MM.1S (cell line): Measurements from ENCODE around the gene GPR160.

Experiments used
- DNase-seq: peaks from one replicate; pipeline ENCODE4 v3.0.0-alpha.2; 2015
- H2AFZ ChIP-seq: fragments of 300-600 bp; sonication (generic); 2 replicates; pipeline ENCODE4 v1.6.0; 2016; ENCODE audit warnings: antibody characterized with exemption, low read length
- H3F3A ChIP-seq: fragments of 300-600 bp; sonication (generic); 2 replicates; pipeline ENCODE4 v1.6.1; 2016; ENCODE audit warnings: mild to moderate bottlenecking, antibody characterized with exemption, low read length, moderate library complexity, mixed read lengths; ENCODE audit not compliant: insufficient read depth
- H3K27ac ChIP-seq: fragments of 300-600 bp; sonication (generic); 2 replicates; pipeline ENCODE4 v1.5.1; 2016; ENCODE audit warnings: mild to moderate bottlenecking, low read length
- H3K27me3 ChIP-seq: fragments of 300-600 bp; sonication (generic); replicated peaks from 2 replicates; pipeline ENCODE4 v1.6.0; 2016; ENCODE audit warnings: low read length; ENCODE audit not compliant: insufficient read depth
- H3K36me3 ChIP-seq: fragments of 300-600 bp; sonication (generic); replicated peaks from 2 replicates; pipeline ENCODE4 v1.6.1; 2016; ENCODE audit warnings: mild to moderate bottlenecking, low read length, mixed read lengths; ENCODE audit not compliant: insufficient read depth
- H3K4me1 ChIP-seq: fragments of 300-600 bp; sonication (generic); 2 replicates; pipeline ENCODE4 v1.6.1; 2016; ENCODE audit warnings: low read length, mixed read lengths
- H3K4me2 ChIP-seq: fragments of 300-600 bp; sonication (generic); 2 replicates; pipeline ENCODE4 v1.6.0; 2016; ENCODE audit warnings: low read depth, low read length
- H3K4me3 ChIP-seq: fragments of 300-600 bp; sonication (generic); 2 replicates; pipeline ENCODE4 v1.5.1; 2016; ENCODE audit warnings: low read length, mixed read lengths
- H3K79me2 ChIP-seq: fragments of 300-600 bp; sonication (generic); 2 replicates; pipeline ENCODE4 v1.6.1; 2016; ENCODE audit warnings: mixed run types, low read length, mixed read lengths
- H3K9ac ChIP-seq: fragments of 300-600 bp; sonication (generic); 2 replicates; pipeline ENCODE4 v1.6.1; 2016; ENCODE audit warnings: low read length, mixed read lengths
- H3K9me2 ChIP-seq: fragments of 300-600 bp; sonication (generic); replicated peaks from 2 replicates; pipeline ENCODE4 v1.6.1; 2016; ENCODE audit warnings: mild to moderate bottlenecking, low read length, mixed read lengths; ENCODE audit not compliant: insufficient read depth
- H3K9me3 ChIP-seq: fragments of 300-600 bp; sonication (generic); replicated peaks from 2 replicates; pipeline ENCODE4 v1.6.1; 2016; ENCODE audit warnings: mild to moderate bottlenecking, low read length, mixed read lengths; ENCODE audit not compliant: insufficient read depth
- H4K20me1 ChIP-seq: fragments of 300-600 bp; sonication (generic); 2 replicates; pipeline ENCODE4 v1.6.1; 2016; ENCODE audit warnings: mild to moderate bottlenecking, low read length, moderate library complexity, mixed read lengths; ENCODE audit not compliant: insufficient read depth
- EZH2 ChIP-seq: fragments of 300-600 bp; sonication (generic); optimal IDR thresholded peaks from 2 replicates; pipeline ENCODE3; 2017; ENCODE audit warnings: low read depth, mild to moderate bottlenecking, antibody characterized with exemption, low read length, mixed read lengths
- EZH2phosphoT487 ChIP-seq: fragments of 300-600 bp; sonication (generic); IDR thresholded peaks from 2 replicates; pipeline ENCODE4 v1.6.1; 2018; ENCODE audit warnings: antibody characterized with exemption, low read length
- TF ChIP-seq, protein P1 (sequence below): fragments of 300-600 bp; sonication (generic); IDR thresholded peaks from 2 replicates; pipeline ENCODE4 v1.5.1; 2016; ENCODE audit warnings: antibody characterized with exemption, low read length, mixed read lengths

Gene GPR160

DNA sequence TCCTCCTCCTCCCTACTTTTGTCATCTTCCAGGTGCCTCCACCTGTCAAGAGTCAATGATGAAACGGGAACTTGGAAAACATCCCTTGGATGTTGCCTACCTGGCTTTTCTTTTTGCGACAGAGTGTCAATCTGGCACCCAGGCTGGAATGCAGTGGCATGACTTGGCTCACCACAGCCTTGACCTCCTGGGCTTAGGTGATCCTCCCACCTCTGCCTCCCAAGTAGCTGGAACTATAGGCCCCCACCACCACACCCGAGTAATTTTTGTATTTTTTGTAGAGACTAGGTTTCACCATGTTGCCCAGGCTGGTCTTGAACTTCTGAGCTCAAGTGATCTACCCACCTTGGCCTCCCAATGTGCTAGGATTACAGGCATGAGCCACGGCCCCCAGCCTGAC lies 42.8 kb downstream of the GPR160 start:
- no peak overlapping the region for H3K4me3 ChIP-seq
- no peak overlapping the region for H3K9ac ChIP-seq
- peaks cover 10% of the 10 kb centered on the region; the same call in 1 of the 2 replicates for H3F3A ChIP-seq
- no peak overlapping the region for H3K27ac ChIP-seq
- H3K27me3 ChIP-seq, result no peaks in the 10 kb centered on the region
- TF ChIP-seq, protein P1, sequence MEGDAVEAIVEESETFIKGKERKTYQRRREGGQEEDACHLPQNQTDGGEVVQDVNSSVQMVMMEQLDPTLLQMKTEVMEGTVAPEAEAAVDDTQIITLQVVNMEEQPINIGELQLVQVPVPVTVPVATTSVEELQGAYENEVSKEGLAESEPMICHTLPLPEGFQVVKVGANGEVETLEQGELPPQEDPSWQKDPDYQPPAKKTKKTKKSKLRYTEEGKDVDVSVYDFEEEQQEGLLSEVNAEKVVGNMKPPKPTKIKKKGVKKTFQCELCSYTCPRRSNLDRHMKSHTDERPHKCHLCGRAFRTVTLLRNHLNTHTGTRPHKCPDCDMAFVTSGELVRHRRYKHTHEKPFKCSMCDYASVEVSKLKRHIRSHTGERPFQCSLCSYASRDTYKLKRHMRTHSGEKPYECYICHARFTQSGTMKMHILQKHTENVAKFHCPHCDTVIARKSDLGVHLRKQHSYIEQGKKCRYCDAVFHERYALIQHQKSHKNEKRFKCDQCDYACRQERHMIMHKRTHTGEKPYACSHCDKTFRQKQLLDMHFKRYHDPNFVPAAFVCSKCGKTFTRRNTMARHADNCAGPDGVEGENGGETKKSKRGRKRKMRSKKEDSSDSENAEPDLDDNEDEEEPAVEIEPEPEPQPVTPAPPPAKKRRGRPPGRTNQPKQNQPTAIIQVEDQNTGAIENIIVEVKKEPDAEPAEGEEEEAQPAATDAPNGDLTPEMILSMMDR, result no peak
- no peaks in the 10 kb centered on the region for H3K79me2 ChIP-seq
- peaks cover 6% of the 10 kb centered on the region; the same call in 1 of the 2 replicates for H3K36me3 ChIP-seq
- H3K4me1 ChIP-seq, result no peaks in the 10 kb centered on the region
- no peak for DNase-seq
- no peaks in the 10 kb centered on the region for H3K9me2 ChIP-seq
- no peak overlapping the region for H2AFZ ChIP-seq
- no peaks in the 10 kb centered on the region; the same call in 1 of the 2 replicates for H4K20me1 ChIP-seq
- no peak overlapping the region for H3K4me2 ChIP-seq
- no peaks in the 10 kb centered on the region for H3K9me3 ChIP-seq

DNA sequence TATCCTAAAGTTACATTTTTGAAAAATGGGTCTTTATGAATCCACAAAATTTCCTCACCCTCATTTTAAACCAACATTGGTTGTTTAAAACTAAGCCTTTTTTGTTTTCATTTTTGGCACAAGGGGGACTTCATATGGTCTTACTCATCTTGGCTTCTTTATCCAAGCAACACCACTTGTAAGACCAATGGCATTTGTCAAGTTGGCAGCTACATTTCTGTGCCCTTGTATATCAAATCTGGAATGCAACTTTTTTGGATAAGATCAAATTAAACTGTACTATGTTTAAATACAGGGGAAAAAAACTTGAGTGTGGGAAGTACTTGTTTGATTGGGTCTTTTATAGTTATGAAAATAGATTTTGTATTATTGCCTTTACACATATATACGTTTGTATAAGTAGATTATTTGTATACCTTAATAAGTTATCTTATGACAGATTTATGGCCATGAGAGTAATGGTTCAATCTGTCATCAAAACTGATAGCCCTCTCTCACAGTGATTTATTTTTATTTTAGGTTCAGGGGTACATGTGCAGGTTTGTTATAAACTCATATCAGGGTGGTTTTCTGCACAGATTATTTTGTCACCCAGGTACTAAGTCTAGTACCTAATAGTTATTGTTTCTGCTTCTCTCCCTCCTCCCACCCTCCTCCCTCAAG lies 43.4 kb downstream of the GPR160 start:
- H3K27ac ChIP-seq, result no peak overlapping the region

DNA sequence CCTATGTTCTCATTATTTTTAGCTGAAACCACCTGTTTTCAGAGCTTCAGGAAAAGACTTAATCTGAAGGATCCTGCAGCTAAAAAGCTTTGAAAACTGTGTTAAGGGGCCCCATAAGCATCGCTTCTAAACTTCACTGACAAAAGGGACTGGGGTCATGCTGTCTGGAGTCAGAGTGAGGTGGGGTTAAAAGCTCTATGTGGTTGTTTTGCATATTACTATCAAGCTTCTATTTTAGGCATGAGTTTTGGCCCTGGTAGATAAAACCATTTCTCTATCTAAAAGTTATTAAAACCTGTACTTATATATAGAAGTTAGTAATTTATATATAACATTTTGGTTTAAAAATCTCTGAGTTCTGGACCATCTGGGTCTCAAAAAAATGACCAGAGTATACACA lies 45.5 kb downstream of the GPR160 start:
- no peaks in the 10 kb centered on the region for H3K4me1 ChIP-seq
- H3F3A ChIP-seq, result peaks cover 14% of the 10 kb centered on the region; the same call in 1 of the 2 replicates
- H3K9me3 ChIP-seq, result no peaks in the 10 kb centered on the region
- no peak for DNase-seq
- H3K4me2 ChIP-seq, result no peak overlapping the region
- no peak overlapping the region for H3K27ac ChIP-seq
- no peak overlapping the region for H3K4me3 ChIP-seq
- no peaks in the 10 kb centered on the region; the same call in 1 of the 2 replicates for H4K20me1 ChIP-seq
- no peaks in the 10 kb centered on the region for H3K9me2 ChIP-seq
- H3K36me3 ChIP-seq, result peaks cover 13% of the 10 kb centered on the region
- H3K9ac ChIP-seq, result no peak overlapping the region
- H3K79me2 ChIP-seq, result no peaks in the 10 kb centered on the region
- TF ChIP-seq, protein P1, result no peak
- TF ChIP-seq EZH2 (no peak), EZH2phosphoT487 (no peak)
- H3K27me3 ChIP-seq, result no peaks in the 10 kb centered on the region
- H2AFZ ChIP-seq, result no peak overlapping the region

More for the DNA sequence above, 43.4 kb downstream of the GPR160 start:
- Histone ChIP-seq H3K4me3 (no peak overlapping the region), H3K9ac (no peak overlapping the region), H3K9me3 (no peaks in the 10 kb centered on the region), H3K79me2 (no peaks in the 10 kb centered on the region), H2AFZ (no peak overlapping the region), H3K36me3 (peaks cover 11% of the 10 kb centered on the region), H3K27me3 (no peaks in the 10 kb centered on the region), H3F3A (peaks cover 10% of the 10 kb centered on the region; the same call in 1 of the 2 replicates), H3K4me1 (no peaks in the 10 kb centered on the region), H4K20me1 (no peaks in the 10 kb centered on the region; the same call in 1 of the 2 replicates), H3K4me2 (no peak overlapping the region), H3K9me2 (no peaks in the 10 kb centered on the region)
- TF ChIP-seq EZH2phosphoT487 (no peak), EZH2 (no peak)
- TF ChIP-seq, protein P1, result no peak
- no peak for DNase-seq
